Bronchial epithelial cell (primary cell): ENCODE data around the gene TFEB. TPM values are rescaled to one million over a fixed set of nuclear protein-coding genes. Genes with fewer than 3 reads are reported as not detected.
A peak's percentile ranks its signal among the peaks of the same experiment; 100 is the strongest.

Source experiments
- DNase-seq: peaks from one replicate; pipeline ENCODE4 v3.0.0-alpha.2; 2010; ENCODE audit warnings: low read depth
- FAIRE-seq: peaks from 2 replicates; lab custom pipeline; 2011; peaks lifted over from hg19 to GRCh38; lab: Jason Lieb, UNC
- H3K27me3 ChIP-seq: 2 replicates; pipeline ENCODE4 v1.5.1; 2011; ENCODE audit warnings: low read length; ENCODE audit not compliant: control insufficient read depth, insufficient read depth
- H3K36me3 ChIP-seq: 2 replicates; pipeline ENCODE4 v1.5.1; 2011; ENCODE audit warnings: low read length; ENCODE audit not compliant: control insufficient read depth, insufficient read depth
- H3K4me3 ChIP-seq: 2 replicates; pipeline ENCODE4 v1.5.1; 2011; ENCODE audit warnings: mild to moderate bottlenecking, low read depth, low read length, control low read depth
- CTCF ChIP-seq: IDR thresholded peaks from 2 replicates; pipeline ENCODE4 v1.5.1; 2011; ENCODE audit warnings: mild to moderate bottlenecking, moderate library complexity, low read length, control low read depth, inconsistent platforms; ENCODE audit not compliant: insufficient read depth, severe bottlenecking
- total RNA-seq: library from RNA; depleted of rRNA; stranded (reverse); fragments of >200 nt; gene quantifications from 2 replicates; pipeline ENCODE4 v1.2.1, GENCODE V29; 2014

TFEB gene
- total RNA-seq, 1 donor from 2014 or later = 6.8 TPM

GRCh38 chr6:41650120-41650519 lies 85.3 kb downstream of the TFEB start:
- DNase-seq = no peak
- H3K4me3 ChIP-seq = no peak overlapping the region
- no peak for FAIRE-seq
- no peaks in the 10 kb centered on the region for H3K27me3 ChIP-seq
- peaks cover 38% of the 10 kb centered on the region for H3K36me3 ChIP-seq
- TF ChIP-seq CTCF = no peak

- Histone ChIP-seq H3K4me3 (no peak overlapping the region), H3K36me3 (peaks cover 38% of the 10 kb centered on the region), H3K27me3 (no peaks in the 10 kb centered on the region)
- FAIRE-seq (peak; percentile 60), DNase-seq (no peak)
- no peak for TF ChIP-seq CTCF
Observed at GRCh38 chr6:41649596-41649995, 85.8 kb downstream of the TFEB start.

- DNase-seq (no peak), FAIRE-seq (no peak)
- TF ChIP-seq CTCF = no peak
- Histone ChIP-seq H3K4me3 (no peak overlapping the region), H3K27me3 (no peaks in the 10 kb centered on the region), H3K36me3 (peaks cover 38% of the 10 kb centered on the region)
Observed at GRCh38 chr6:41648921-41649320, 86.5 kb downstream of the TFEB start.

- Histone ChIP-seq H3K4me3 (no peak overlapping the region), H3K27me3 (no peaks in the 10 kb centered on the region), H3K36me3 (peaks cover 37% of the 10 kb centered on the region)
- no peak for FAIRE-seq
- no peak for DNase-seq
- TF ChIP-seq CTCF = no peak
Observed at GRCh38 chr6:41648070-41648585, 87.3 kb downstream of the TFEB start.

GRCh38 chr6:41647061-41647511 lies 88.3 kb downstream of the TFEB start:
- H3K36me3 ChIP-seq = peaks cover 35% of the 10 kb centered on the region
- no peak for DNase-seq
- FAIRE-seq = no peak
- H3K27me3 ChIP-seq = no peaks in the 10 kb centered on the region
- no peak for TF ChIP-seq CTCF
- H3K4me3 ChIP-seq = no peak overlapping the region
